ENCODE data around the gene SBNO2.
A peak's percentile ranks its signal among the peaks of the same experiment; 100 is the strongest.

Gene SBNO2

DNA sequence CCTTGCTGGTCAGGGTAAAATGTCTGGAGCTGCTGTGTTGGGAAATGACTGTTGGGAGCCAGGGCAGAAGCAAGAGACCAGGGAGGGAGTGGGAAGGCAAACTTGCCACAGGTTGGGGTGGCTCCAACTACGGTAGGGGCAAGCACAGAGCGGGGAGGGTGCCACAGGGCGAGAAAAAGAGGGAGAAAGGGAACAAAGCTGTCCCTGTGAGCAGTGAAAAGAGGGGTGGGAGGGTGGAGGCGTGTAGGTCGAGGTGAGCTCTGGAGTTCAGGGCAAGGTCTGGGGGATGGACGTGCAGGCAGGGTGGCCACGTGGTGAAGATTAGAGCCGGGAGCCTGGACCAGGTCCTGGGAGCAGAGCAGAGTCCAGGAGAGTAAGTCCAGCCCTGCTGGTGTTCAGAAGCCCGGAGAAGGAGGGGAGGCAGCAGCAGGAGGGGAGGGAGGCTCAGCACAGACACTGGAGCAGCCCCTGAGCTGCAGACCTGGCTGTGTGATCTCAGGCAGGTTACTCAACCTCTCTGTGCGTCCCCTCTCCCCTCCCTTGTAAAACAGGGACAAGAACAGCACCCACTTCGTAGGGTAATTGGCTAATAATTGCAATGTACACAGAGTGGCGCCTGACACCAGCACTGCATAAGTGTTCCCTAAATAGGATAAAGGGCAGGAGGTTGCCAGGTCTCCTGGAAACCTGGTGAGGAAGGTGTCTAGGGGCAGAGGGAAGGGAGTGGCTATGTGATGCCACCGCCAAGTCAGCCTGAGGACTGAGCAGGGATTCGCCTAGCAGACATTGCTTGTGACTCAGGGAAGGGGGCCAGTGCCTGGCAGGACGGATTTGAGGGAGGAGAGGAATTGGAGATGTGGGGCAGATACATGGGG is 75.7 kb downstream of the SBNO2 start:
- no peak for DNase-seq (ENCODE audit: low spot score)
- Histone ChIP-seq H3K27ac (peak overlapping the region; percentile 57 to 86), H3K4me3 (no peak overlapping the region)
- TF ChIP-seq, protein P1, sequence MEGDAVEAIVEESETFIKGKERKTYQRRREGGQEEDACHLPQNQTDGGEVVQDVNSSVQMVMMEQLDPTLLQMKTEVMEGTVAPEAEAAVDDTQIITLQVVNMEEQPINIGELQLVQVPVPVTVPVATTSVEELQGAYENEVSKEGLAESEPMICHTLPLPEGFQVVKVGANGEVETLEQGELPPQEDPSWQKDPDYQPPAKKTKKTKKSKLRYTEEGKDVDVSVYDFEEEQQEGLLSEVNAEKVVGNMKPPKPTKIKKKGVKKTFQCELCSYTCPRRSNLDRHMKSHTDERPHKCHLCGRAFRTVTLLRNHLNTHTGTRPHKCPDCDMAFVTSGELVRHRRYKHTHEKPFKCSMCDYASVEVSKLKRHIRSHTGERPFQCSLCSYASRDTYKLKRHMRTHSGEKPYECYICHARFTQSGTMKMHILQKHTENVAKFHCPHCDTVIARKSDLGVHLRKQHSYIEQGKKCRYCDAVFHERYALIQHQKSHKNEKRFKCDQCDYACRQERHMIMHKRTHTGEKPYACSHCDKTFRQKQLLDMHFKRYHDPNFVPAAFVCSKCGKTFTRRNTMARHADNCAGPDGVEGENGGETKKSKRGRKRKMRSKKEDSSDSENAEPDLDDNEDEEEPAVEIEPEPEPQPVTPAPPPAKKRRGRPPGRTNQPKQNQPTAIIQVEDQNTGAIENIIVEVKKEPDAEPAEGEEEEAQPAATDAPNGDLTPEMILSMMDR (IDR thresholded peaks at IDR 0.05): no peak

DNA sequence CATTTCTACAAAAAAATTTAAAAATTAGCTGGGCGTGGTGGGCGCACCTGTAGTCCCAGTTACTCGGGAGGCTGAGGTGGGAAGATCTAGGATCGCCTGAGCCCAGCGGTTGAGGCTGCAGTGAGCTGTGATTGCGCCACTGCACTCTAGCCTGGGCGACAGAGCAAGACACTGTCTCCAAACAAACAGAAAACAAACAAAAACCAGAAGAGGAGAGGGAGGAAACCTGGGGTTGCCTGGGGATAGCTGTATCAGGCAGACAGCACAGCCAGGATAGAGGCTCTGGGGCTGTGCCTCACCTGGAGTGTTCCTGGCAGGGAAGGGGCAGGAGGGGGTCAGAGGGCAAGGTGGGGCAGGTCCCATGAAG is 76.3 kb downstream of the SBNO2 start:
- TF ChIP-seq, protein P1 (IDR thresholded peaks at IDR 0.05): no peak
- H3K27ac ChIP-seq: peak overlapping the region; percentile 57 to 86
- DNase-seq (ENCODE audit: low spot score): no peak
- H3K4me3 ChIP-seq: no peak overlapping the region

DNA sequence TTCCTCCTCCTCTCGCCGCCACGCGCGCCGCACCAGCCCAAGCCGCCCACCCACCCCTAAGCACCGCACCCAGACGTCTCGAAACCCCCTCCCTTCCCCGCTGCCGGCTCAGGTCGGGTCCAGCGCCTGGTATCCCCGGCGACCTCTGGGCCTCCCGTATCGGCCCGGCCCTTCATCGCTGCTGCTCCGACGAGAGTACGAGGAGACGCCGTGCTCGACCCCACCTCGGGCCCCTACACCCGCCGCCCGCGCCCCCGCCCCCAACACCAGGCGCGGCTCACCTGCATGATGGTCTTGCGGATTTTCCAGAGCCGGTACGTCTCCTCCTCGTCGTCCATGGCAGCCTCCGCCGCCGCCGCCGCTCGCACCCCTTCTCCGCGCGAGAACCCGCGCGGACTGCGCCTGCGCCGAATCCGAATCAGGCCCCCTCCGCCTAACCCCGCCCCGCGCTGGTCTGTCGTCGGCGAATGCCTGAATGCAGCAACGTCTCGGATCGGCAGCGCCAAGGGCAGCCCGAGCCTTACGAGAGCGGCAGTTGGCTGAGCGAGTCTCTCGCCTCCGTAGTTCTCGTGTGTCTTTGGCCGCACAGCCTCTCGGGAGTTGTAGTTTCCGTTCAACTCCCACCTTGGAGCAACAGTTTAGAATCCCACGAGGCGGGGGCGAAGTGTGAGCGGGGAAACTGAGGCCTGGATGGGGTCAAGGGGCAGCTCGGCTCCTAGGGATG is 78.9 kb downstream of the SBNO2 start, which contains the start of gene POLR2E:
POLR2E (minus strand) TSS at position 398 of the 724 bp plus-strand sequence; CDS start at position 338, 60 bp downstream.
- TF ChIP-seq, protein P1 (IDR thresholded peaks at IDR 0.05): no peak
- Histone ChIP-seq H3K27ac (peak within 1 kb of the TSS; percentile 41 to 87), H3K4me3 (peak within 1 kb of the TSS; percentile 100)
- DNase-seq (ENCODE audit: low spot score): peak; percentile 98

DNA sequence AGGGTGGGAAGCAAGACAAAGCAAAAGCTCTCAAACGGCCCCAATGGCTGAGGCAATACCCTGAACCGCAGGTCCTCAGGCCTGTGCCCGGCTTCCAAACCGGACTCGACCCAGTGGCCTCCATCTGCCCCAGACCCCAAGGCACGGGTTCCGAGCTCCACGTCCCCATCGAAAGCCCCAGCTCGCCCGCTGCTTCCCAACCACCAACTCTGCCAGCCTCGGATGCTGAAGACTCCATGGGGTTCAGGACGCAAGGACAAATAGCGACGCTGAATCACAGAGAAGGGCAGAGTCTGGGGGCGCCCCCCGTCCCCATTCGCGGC is 79.5 kb downstream of the SBNO2 start:
- peak overlapping the region; percentile 100 for H3K4me3 ChIP-seq
- TF ChIP-seq, protein P1 (IDR thresholded peaks at IDR 0.05): no peak
- no peak for DNase-seq (ENCODE audit: low spot score)
- H3K27ac ChIP-seq: peak overlapping the region; percentile 41 to 87

DNA sequence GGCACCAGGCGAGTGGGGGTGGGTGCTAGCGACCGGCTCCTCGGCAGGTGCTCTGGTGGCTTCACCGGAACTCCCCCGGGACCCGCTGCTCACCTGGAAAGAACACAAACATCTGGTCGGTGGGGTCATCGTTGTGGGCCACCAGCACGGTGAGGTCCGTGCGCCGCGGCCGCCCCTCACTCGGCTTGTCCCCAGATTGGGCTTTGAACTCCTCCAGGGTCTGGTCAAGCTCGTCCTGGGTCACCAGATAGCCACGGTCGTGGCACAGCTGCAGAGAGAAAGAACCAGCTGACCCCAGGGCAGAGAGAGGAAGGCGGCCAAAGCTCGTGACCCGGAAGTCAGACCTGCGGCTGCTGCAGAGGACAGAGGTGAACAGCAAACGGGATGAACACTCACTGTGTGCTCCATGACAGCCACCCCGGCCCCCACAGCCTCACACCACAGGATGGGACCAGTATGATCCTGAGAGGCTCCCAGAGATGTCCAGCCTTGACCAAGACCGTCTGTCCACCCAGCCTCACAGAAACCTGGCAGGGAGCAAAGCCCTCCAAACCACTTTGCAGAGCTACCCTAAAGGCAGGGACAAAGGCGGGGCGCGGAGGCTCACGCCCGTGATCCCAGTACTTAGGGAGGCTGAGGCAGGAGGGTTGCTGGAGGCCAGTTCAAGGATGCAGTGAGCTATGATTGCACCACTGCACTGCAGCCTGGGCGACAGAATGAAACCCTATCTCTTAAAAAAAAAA is 80.1 kb downstream of the SBNO2 start:
- TF ChIP-seq, protein P1 (IDR thresholded peaks at IDR 0.05): no peak
- Histone ChIP-seq H3K27ac (no peak overlapping the region), H3K4me3 (peak overlapping the region; percentile 100)
- no peak for DNase-seq (ENCODE audit: low spot score)

DNA sequence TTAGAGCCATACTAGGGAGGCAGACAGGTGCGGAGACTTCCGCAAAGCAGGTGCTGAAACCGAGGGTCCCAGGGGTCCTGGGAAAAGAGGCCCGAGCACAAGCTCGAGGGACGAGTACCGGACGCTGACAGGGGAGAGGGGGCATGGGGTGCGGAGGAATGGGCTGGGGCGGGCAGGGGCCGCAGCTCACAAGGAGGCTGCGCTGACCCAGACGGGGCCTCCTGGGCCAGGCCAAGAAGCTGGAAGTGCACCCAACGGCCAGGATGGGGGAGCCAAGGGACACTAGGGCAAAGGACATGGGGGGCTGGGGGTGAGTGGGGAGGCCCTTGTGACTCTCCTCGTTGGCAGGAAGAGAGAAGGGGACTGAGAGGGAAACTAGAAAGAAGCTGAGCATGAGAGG is 80.7 kb downstream of the SBNO2 start:
- no peak overlapping the region for H3K27ac ChIP-seq
- DNase-seq (ENCODE audit: low spot score): no peak
- TF ChIP-seq, protein P1 (IDR thresholded peaks at IDR 0.05): no peak
- no peak overlapping the region for H3K4me3 ChIP-seq
